Cortex of kidney (tissue), 1 donor: ENCODE results near the gene ATP2A1.
A peak's percentile ranks its signal among the peaks of the same experiment; 100 is the strongest.

Experiments
- DNase-seq: peaks from one replicate; lab custom pipeline; 2025; lab: John Stamatoyannopoulos, UW

The ATP2A1 gene

GRCh38 chr16:28878083-28878926 is at the start of gene ATP2A1:
Gene ATP2A1 (plus strand): TSS chr16:28878488. CDS start chr16:28878672, 184 bp downstream.
- DNase-seq = no peak

GRCh38 chr16:28829747-28830146 is 48.5 kb upstream of the ATP2A1 start:
- DNase-seq = no peak

GRCh38 chr16:28830531-28830930 is 47.8 kb upstream of the ATP2A1 start:
- DNase-seq = no peak

GRCh38 chr16:28834349-28834748 is 43.9 kb upstream of the ATP2A1 start:
- no peak for DNase-seq

GRCh38 chr16:28834873-28835863 is 43.1 kb upstream of the ATP2A1 start:
- no peak for DNase-seq

- DNase-seq = no peak
Measured at GRCh38 chr16:28835864-28836760, 42.2 kb upstream of the ATP2A1 start.

GRCh38 chr16:28836761-28837064 is 41.6 kb upstream of the ATP2A1 start:
- no peak for DNase-seq

GRCh38 chr16:28837672-28838557 is 40.4 kb upstream of the ATP2A1 start:
- no peak for DNase-seq

GRCh38 chr16:28838558-28838918 is 39.8 kb upstream of the ATP2A1 start:
- no peak for DNase-seq

GRCh38 chr16:28839004-28839639 is 39.2 kb upstream of the ATP2A1 start:
- DNase-seq = no peak

GRCh38 chr16:28839899-28840298 is 38.4 kb upstream of the ATP2A1 start:
- no peak for DNase-seq

- no peak for DNase-seq
Measured at GRCh38 chr16:28842696-28843095, 35.6 kb upstream of the ATP2A1 start.

- no peak for DNase-seq
Measured at GRCh38 chr16:28843766-28844165, 34.5 kb upstream of the ATP2A1 start.

GRCh38 chr16:28844226-28844885 is 33.9 kb upstream of the ATP2A1 start:
- DNase-seq = no peak

- no peak for DNase-seq
Measured at GRCh38 chr16:28845293-28845692, 33.0 kb upstream of the ATP2A1 start.

- no peak for DNase-seq
Measured at GRCh38 chr16:28845761-28846079, 32.6 kb upstream of the ATP2A1 start.

- DNase-seq = peak; percentile 98
Measured at GRCh38 chr16:28846080-28846932, 32.0 kb upstream of the ATP2A1 start, which contains the start of gene TUFM. Gene TUFM (minus strand): TSS chr16:28846348. CDS start chr16:28846269, 79 bp downstream.

- no peak for DNase-seq
Measured at GRCh38 chr16:28846933-28847273, 31.4 kb upstream of the ATP2A1 start.

GRCh38 chr16:28858421-28858820 is 19.9 kb upstream of the ATP2A1 start:
- DNase-seq = no peak
